HL-60 (cell line): ENCODE data around the gene NLRP6.
A peak's percentile ranks its signal among the peaks of the same experiment; 100 is the strongest.
"Not testable (repeated sequence)": the region's sequence is repeated elsewhere in the genome, so short reads cannot be mapped to it uniquely, and the experiment has no call there.

Experiments used
- DNase-seq, 2 experiments: peaks; one replicate each; pipeline ENCODE4 v3.0.0-alpha.2; 2010 to 2020; ENCODE audit warnings: low read depth in 1 of 2, low spot score in 1 of 2
- H3K27ac ChIP-seq: fragments of 250-450 bp; sonication (Bioruptor Pico); replicated peaks from 2 replicates; pipeline ENCODE4 v1.5.1; 2020; ENCODE audit warnings: mild to moderate bottlenecking, moderate library complexity
- H3K27me3 ChIP-seq: fragments of 250-450 bp; sonication (Bioruptor Pico); 2 replicates; pipeline ENCODE4 v1.5.1; 2021; ENCODE audit warnings: mild to moderate bottlenecking, moderate library complexity; ENCODE audit not compliant: insufficient read depth, poor library complexity, severe bottlenecking
- H3K4me3 ChIP-seq: replicated peaks from 2 replicates; pipeline ENCODE4 v1.5.1; 2011; ENCODE audit warnings: mild to moderate bottlenecking, control low read depth, low read length; ENCODE audit not compliant: insufficient read depth
- CTCF ChIP-seq: IDR thresholded peaks from one replicate; pipeline ENCODE4 v1.5.1; 2011; ENCODE audit warnings: low read length, control low read depth, inconsistent platforms; ENCODE audit not compliant: insufficient read depth
- GABPA ChIP-seq: IDR thresholded peaks from 2 replicates; pipeline ENCODE4 v1.6.1; 2012; ENCODE audit warnings: low read depth
- POLR2AphosphoS5 ChIP-seq: IDR thresholded peaks from 2 replicates; pipeline ENCODE4 v1.6.1; 2012; ENCODE audit warnings: low read depth
- REST ChIP-seq: IDR thresholded peaks from 2 replicates; pipeline ENCODE4 v1.6.1; 2012; ENCODE audit warnings: low read depth; ENCODE audit not compliant: insufficient replicate concordance
- SPI1 ChIP-seq: IDR thresholded peaks from 2 replicates; pipeline ENCODE4 v1.6.1; 2012; ENCODE audit warnings: low read depth, mild to moderate bottlenecking, borderline replicate concordance

The NLRP6 gene

GRCh38 chr11:236774-237767, 41.1 kb upstream of the NLRP6 start, which contains the start of gene PSMD13:
Gene PSMD13, plus strand, starts transcription at chr11:236976. Its CDS starts 74 bp downstream, at chr11:237050.
- Histone ChIP-seq H3K27me3 (no peaks in the 10 kb centered on the region), H3K27ac (peak within 1 kb of the TSS; percentile 96), H3K4me3 (peak within 1 kb of the TSS; percentile 99)
- DNase-seq, result peak; percentile 67 to 80
- TF ChIP-seq POLR2AphosphoS5, result peak; percentile 42; the same call in 1 of the 2 replicates
- TF ChIP-seq SPI1, result peak; percentile 31; the same call in 1 of the 2 replicates
- TF ChIP-seq CTCF, result no peak
- no peak for TF ChIP-seq REST
- peak; percentile 81 for TF ChIP-seq GABPA

GRCh38 chr11:238346-238745, 39.9 kb upstream of the NLRP6 start:
- not testable (repeated sequence) for H3K4me3 ChIP-seq, DNase-seq, H3K27ac ChIP-seq, H3K27me3 ChIP-seq

- Histone ChIP-seq H3K27me3 (no peaks in the 10 kb centered on the region), H3K4me3 (no peak overlapping the region), H3K27ac (no peak overlapping the region)
- TF ChIP-seq SPI1 (no peak), CTCF (no peak), REST (no peak), GABPA (no peak), POLR2AphosphoS5 (no peak)
- DNase-seq, result no peak
Observed at GRCh38 chr11:240315-240714, 37.9 kb upstream of the NLRP6 start.

DNA sequence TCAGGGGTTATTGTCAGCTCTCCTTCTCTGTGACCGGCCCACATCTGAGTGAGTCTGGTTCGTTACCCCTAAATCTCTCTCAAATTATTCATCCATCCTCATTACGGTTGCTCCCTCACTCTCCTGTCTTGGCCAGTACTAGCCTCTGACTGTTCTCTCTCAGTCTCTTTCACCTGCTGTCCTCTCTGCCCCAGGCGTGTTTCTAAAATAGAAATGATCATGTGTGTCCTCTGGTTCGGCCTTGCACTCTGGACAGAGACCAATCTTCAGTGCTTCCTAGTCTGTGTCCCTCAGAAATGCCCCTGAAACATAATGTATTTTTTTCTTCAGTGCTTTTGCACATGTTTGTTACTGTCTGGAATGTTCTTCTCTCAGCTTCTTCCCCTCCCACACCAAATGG, 36.6 kb upstream of the NLRP6 start:
- Histone ChIP-seq H3K27me3 (no peaks in the 10 kb centered on the region), H3K27ac (no peak overlapping the region), H3K4me3 (no peak overlapping the region)
- no peak for DNase-seq
- no peak for TF ChIP-seq REST
- TF ChIP-seq CTCF, result no peak
- TF ChIP-seq POLR2AphosphoS5, result no peak
- TF ChIP-seq SPI1, result no peak
